ENCODE measurements around the gene LRRC51.

DNA sequence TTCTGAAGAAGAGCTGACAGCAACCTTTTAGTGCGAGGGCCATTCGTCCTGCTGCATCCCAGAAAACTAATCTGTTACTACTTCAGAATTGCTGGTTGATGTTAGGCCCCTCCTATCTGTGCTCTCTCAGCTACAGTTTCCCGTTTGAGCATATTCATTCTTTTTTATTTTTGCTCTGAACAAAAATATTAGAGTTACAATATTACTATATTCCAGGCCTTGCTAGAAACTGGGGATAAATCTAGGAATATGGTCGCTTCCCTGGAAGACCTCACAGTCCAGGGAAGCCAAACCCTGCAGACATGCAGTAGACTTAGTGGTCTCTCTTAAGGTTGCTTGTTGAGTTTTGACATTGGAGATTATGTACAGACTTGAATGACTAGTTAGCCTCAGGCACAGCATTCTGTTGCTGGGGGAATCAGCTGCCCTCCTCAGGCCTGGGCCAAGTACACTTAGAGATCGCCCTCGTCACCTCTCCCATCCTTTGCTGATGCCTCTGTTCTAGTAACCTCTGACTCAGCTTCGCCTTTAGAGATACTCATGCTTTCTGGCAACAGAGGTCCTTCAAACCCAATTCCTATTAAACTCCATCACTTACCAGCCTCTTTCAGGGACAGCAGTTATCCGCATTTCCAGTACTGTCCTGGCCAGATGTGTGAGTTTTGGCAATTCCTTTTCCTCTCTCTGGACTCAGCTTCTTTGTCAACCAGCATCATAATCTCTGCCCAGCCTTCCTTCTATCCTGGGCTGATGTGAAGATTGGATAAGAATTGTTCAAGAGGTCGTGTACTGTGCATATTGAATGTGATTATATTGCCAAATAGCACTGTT, 32.5 kb downstream of the LRRC51 start:
- no peak for TF ChIP-seq CTCF (IDR thresholded peaks at IDR 0.05; ENCODE audit: low read length)
- no peak for TF ChIP-seq EZH2 (optimal IDR thresholded peaks at IDR 0.05; ENCODE audit: low read depth, low read length)
